M059J (cell line): Measurements from ENCODE around the gene PLCB1. TPM values are rescaled to one million over a fixed set of nuclear protein-coding genes. Genes with fewer than 3 reads are reported as not detected.
A peak's percentile ranks its signal among the peaks of the same experiment; 100 is the strongest.

Experiments
- DNase-seq: peaks from one replicate; pipeline ENCODE4 v3.0.0-alpha.2; 2012; ENCODE audit warnings: low read depth
- total RNA-seq: library from RNA; depleted of rRNA; stranded (reverse); fragments of >200 nt; shearing (Covaris generic); gene quantifications from 2 replicates; pipeline ENCODE4 v1.2.3, GENCODE V29; 2014

Gene PLCB1
- total RNA-seq, 1 experiment from 2014 or later, result 0.94 TPM

- no peak for DNase-seq
These were observed 80.2 kb downstream of the PLCB1 start for GRCh38 chr20:8212286-8212685.

- DNase-seq, result no peak
These were observed 81.2 kb downstream of the PLCB1 start for GRCh38 chr20:8213270-8213669.

- no peak for DNase-seq
These were observed 81.9 kb downstream of the PLCB1 start for GRCh38 chr20:8213831-8214587.

- peak; percentile 11 for DNase-seq
These were observed 83.3 kb downstream of the PLCB1 start for GRCh38 chr20:8215361-8215781.

GRCh38 chr20:8216375-8217200 is 84.5 kb downstream of the PLCB1 start:
- DNase-seq, result no peak

- DNase-seq, result no peak
These were observed 86.8 kb downstream of the PLCB1 start for GRCh38 chr20:8218861-8219260.

GRCh38 chr20:8219403-8219802 is 87.3 kb downstream of the PLCB1 start:
- no peak for DNase-seq

GRCh38 chr20:8220716-8221115 is 88.7 kb downstream of the PLCB1 start:
- DNase-seq, result no peak

- DNase-seq, result no peak
These were observed 89.9 kb downstream of the PLCB1 start for GRCh38 chr20:8221887-8222419.

- DNase-seq, result no peak
These were observed 91.2 kb downstream of the PLCB1 start for GRCh38 chr20:8223091-8223870.

GRCh38 chr20:8225658-8226057 is 93.6 kb downstream of the PLCB1 start:
- no peak for DNase-seq

GRCh38 chr20:8226106-8226505 is 94.0 kb downstream of the PLCB1 start:
- no peak for DNase-seq

GRCh38 chr20:8227293-8227692 is 95.2 kb downstream of the PLCB1 start:
- no peak for DNase-seq

- no peak for DNase-seq
These were observed 96.2 kb downstream of the PLCB1 start for GRCh38 chr20:8228315-8228714.

- DNase-seq, result no peak
These were observed 97.0 kb downstream of the PLCB1 start for GRCh38 chr20:8229090-8229489.

GRCh38 chr20:8231038-8231437 is 99.0 kb downstream of the PLCB1 start:
- DNase-seq, result no peak

GRCh38 chr20:8232332-8232731 is 100.3 kb downstream of the PLCB1 start:
- no peak for DNase-seq

- no peak for DNase-seq
These were observed 102.5 kb downstream of the PLCB1 start for GRCh38 chr20:8234580-8234979.

GRCh38 chr20:8242066-8242465 is 110.0 kb downstream of the PLCB1 start:
- DNase-seq, result no peak

- no peak for DNase-seq
These were observed 111.0 kb downstream of the PLCB1 start for GRCh38 chr20:8242827-8243724.

GRCh38 chr20:8244637-8245036 is 112.6 kb downstream of the PLCB1 start:
- no peak for DNase-seq
